IMR-90 (cell line): Measurements from ENCODE around the gene EGLN3. TPM values are rescaled to one million over a fixed set of nuclear protein-coding genes. Genes with fewer than 3 reads are reported as not detected.

Source experiments
- ATAC-seq: fragments of 200-7000 bp; cut with Tn5 transposase; 2 replicates; pipeline ENCODE4 v1.9.1; 2020; ENCODE audit warnings: low read depth, mild to moderate bottlenecking, moderate library complexity
- BruUV-seq: library from RNA; stranded (reverse); fragments of 400-500 nt; replicated peaks from 2 replicates; lab custom pipeline; 2021; lab: Mats Ljungman, UMichigan
- CTCF ChIA-PET: fragments of 300-600 bp; formaldehyde crosslinking; extraction: SDS; loops from one replicate; lab custom pipeline; 2021; ENCODE audit warnings: antibody characterized with exemption; lab: Yijun Ruan, JAX
- POLR2A ChIA-PET: fragments of 300-600 bp; sonication (Branson Sonifier 250); formaldehyde crosslinking; loops from one replicate; lab custom pipeline; 2022; ENCODE audit warnings: antibody characterized with exemption; ENCODE audit not compliant: unreplicated experiment; lab: Charles Lee
- DNase-seq: peaks from one replicate; pipeline ENCODE4 v3.0.0; 2013
- H2AFZ ChIP-seq: replicated peaks from 2 replicates; pipeline ENCODE3; 2013; ENCODE audit warnings: low read length, mild to moderate bottlenecking; ENCODE audit not compliant: poor library complexity
- H2AK5ac ChIP-seq: 2 replicates; pipeline ENCODE4 v1.6.1; 2013; ENCODE audit warnings: low read depth, low read length, inconsistent platforms
- H2AK9ac ChIP-seq: replicated peaks from 2 replicates; pipeline ENCODE3; 2013; ENCODE audit warnings: mild to moderate bottlenecking, low read depth, low read length, moderate library complexity; ENCODE audit not compliant: poor library complexity
- H2BK120ac ChIP-seq: 2 replicates; pipeline ENCODE4 v1.6.1; 2013; ENCODE audit warnings: low read depth, low read length, inconsistent platforms
- H2BK15ac ChIP-seq: 3 replicates; pipeline ENCODE4 v1.6.1; 2013; ENCODE audit warnings: low read depth, low read length, inconsistent platforms
- H2BK20ac ChIP-seq: 2 replicates; pipeline ENCODE4 v1.6.1; 2013; ENCODE audit warnings: low read depth, mild to moderate bottlenecking, inconsistent platforms, low read length, moderate library complexity
- H2BK5ac ChIP-seq: 2 replicates; pipeline ENCODE4 v1.6.1; 2013; ENCODE audit warnings: mild to moderate bottlenecking, low read depth, low read length, inconsistent platforms; ENCODE audit not compliant: poor library complexity, severe bottlenecking
- H3K14ac ChIP-seq: replicated peaks from 2 replicates; pipeline ENCODE4 v1.6.1; 2013; ENCODE audit warnings: low read depth, low read length, inconsistent platforms
- H3K18ac ChIP-seq: 2 replicates; pipeline ENCODE4 v1.6.1; 2013; ENCODE audit warnings: low read depth, low read length, control low read depth
- H3K23ac ChIP-seq: 2 replicates; pipeline ENCODE4 v1.6.1; 2013; ENCODE audit warnings: low read depth, low read length, inconsistent platforms
- H3K27ac ChIP-seq: 2 replicates; pipeline ENCODE4 v1.5.1; 2013; ENCODE audit warnings: mild to moderate bottlenecking, control low read depth, low read length; ENCODE audit not compliant: insufficient read depth
- H3K27me3 ChIP-seq: 2 replicates; pipeline ENCODE4 v1.6.1; 2013; ENCODE audit warnings: low read length; ENCODE audit not compliant: control insufficient read depth, insufficient read depth
- H3K36me3 ChIP-seq: 2 replicates; pipeline ENCODE4 v1.6.1; 2013; ENCODE audit warnings: low read length, mixed read lengths; ENCODE audit not compliant: control insufficient read depth, insufficient read depth
- H3K4ac ChIP-seq: 2 replicates; pipeline ENCODE4 v1.6.1; 2013; ENCODE audit warnings: low read depth, low read length, inconsistent platforms
- H3K4me1 ChIP-seq: 2 replicates; pipeline ENCODE4 v1.6.1; 2013; ENCODE audit warnings: low read length, mixed read lengths; ENCODE audit not compliant: control insufficient read depth, insufficient read depth
- H3K4me2 ChIP-seq: 2 replicates; pipeline ENCODE4 v1.6.1; 2013; ENCODE audit warnings: low read depth, mild to moderate bottlenecking, control low read depth, low read length, moderate library complexity
- H3K4me3 ChIP-seq: 2 replicates; pipeline ENCODE4 v1.5.1; 2013; ENCODE audit warnings: low read depth, mild to moderate bottlenecking, control low read depth, low read length, moderate library complexity; ENCODE audit not compliant: insufficient read depth
- H3K56ac ChIP-seq: 2 replicates; pipeline ENCODE4 v1.6.1; 2013; ENCODE audit warnings: low read length, inconsistent platforms; ENCODE audit not compliant: insufficient read depth; ENCODE audit errors: extremely low read depth
- H3K79me1 ChIP-seq, 2 experiments: 2 replicates each; pipeline ENCODE4 v1.6.1; 2013; ENCODE audit warnings: low read length in 2 of 2, inconsistent platforms in 1 of 2, low read depth in 1 of 2
- H3K9ac ChIP-seq: 2 replicates; pipeline ENCODE4 v1.6.1; 2013; ENCODE audit warnings: low read depth, low read length, control low read depth
- H3K9me1 ChIP-seq: 2 replicates; pipeline ENCODE4 v1.6.1; 2013; ENCODE audit warnings: low read length, inconsistent platforms; ENCODE audit not compliant: insufficient read depth
- H3K9me3 ChIP-seq: 2 replicates; pipeline ENCODE4 v1.6.1; 2013; ENCODE audit warnings: low read length; ENCODE audit not compliant: control insufficient read depth, insufficient read depth
- H4K20me1 ChIP-seq: 2 replicates; pipeline ENCODE4 v1.6.1; 2013; ENCODE audit warnings: low read length, inconsistent platforms; ENCODE audit not compliant: insufficient read depth
- H4K5ac ChIP-seq: 2 replicates; pipeline ENCODE4 v1.6.1; 2013; ENCODE audit warnings: mild to moderate bottlenecking, low read depth, low read length, control low read depth
- H4K8ac ChIP-seq, 2 experiments: 2 replicates each; pipeline ENCODE4 v1.6.1; 2013; ENCODE audit warnings: low read depth in 2 of 2, low read length in 2 of 2, control low read depth in 1 of 2, inconsistent platforms in 1 of 2
- H4K91ac ChIP-seq: 2 replicates; pipeline ENCODE4 v1.6.1; 2013; ENCODE audit warnings: low read depth, low read length, inconsistent platforms; ENCODE audit not compliant: insufficient read depth
- POLR2A ChIP-seq: IDR thresholded peaks from 2 replicates; pipeline ENCODE4 v1.6.1; 2012; ENCODE audit warnings: mild to moderate bottlenecking, low read depth, low read length
- RFX5 ChIP-seq: IDR thresholded peaks from 2 replicates; pipeline ENCODE4 v1.8.0; 2012; ENCODE audit warnings: low read depth, mild to moderate bottlenecking, low read length, moderate library complexity
- WGBS, 2 experiments: methylation state at CpG; one replicate each; pipeline versions ENCODE4 v1.1.5 to v1.1.7; 2013; ENCODE audit warnings: missing lambda C conversion rate in 2 of 2; ENCODE audit not compliant: insufficient read length in 1 of 2; ENCODE audit errors: extremely low coverage in 2 of 2; 5-methylcytosine and 5-hydroxymethylcytosine counted together
- dilution Hi-C: fragments of 300-500 bp; cut with HindIII; formaldehyde crosslinking; loops from one replicate; pipeline ENCODE4 v1.14.3; 2018; ENCODE audit warnings: low sequenced_read_pairs; ENCODE audit not compliant: unreplicated experiment
- in situ Hi-C: fragments of 300-500 bp; cut with MboI; formaldehyde crosslinking; loops from 3 replicates; pipeline ENCODE4 v1.14.3; 2019; ENCODE audit warnings: low sequenced_read_pairs, inconsistent platforms, mixed read lengths
- intact Hi-C: fragments of 100-400 bp; cut with micrococcal nuclease; formaldehyde crosslinking; loops from 2 replicates; pipeline ENCODE4 v1.10.0; 2022
- polyA plus RNA-seq, 3 experiments: library from polyadenylated mRNA; depleted of rRNA; stranded (reverse); fragments of >200 nt; gene quantifications; 2 replicates each; pipeline ENCODE4 v1.2.3, GENCODE V29; 2012; ENCODE audit warnings: low replicate concordance in 1 of 3
- total RNA-seq: library from RNA; depleted of rRNA; stranded (reverse); fragments of >200 nt; gene quantifications from 2 replicates; pipeline ENCODE4 v1.2.3, GENCODE V29; 2012

The EGLN3 gene
- total and polyA plus RNA-seq, 2 of the 4 experiments (the other 2 are of a cell fraction) = under 0.01 to 0.03 TPM

- Histone ChIP-seq H3K27me3 (no peaks in the 10 kb centered on the region), H2AK5ac (no peak overlapping the region), H3K79me1 (no peaks in the 10 kb centered on the region), H3K9me3 (no peaks in the 10 kb centered on the region), H4K8ac (no peak overlapping the region), H3K18ac (no peak overlapping the region), H2BK15ac (no peak overlapping the region), H2AFZ (no peak overlapping the region), H3K14ac (no peak overlapping the region), H3K4me1 (no peaks in the 10 kb centered on the region), H4K20me1 (no peaks in the 10 kb centered on the region), H4K91ac (no peak overlapping the region), H3K9ac (no peak overlapping the region), H2BK120ac (no peak overlapping the region), H3K4me2 (no peak overlapping the region), H3K27ac (no peak overlapping the region), H4K5ac (no peak overlapping the region), H3K4me3 (no peak overlapping the region), H3K36me3 (no peaks in the 10 kb centered on the region), H3K56ac (no peak overlapping the region), H3K4ac (no peak overlapping the region), H2BK5ac (no peak overlapping the region), H3K9me1 (no peaks in the 10 kb centered on the region), H2AK9ac (no peak overlapping the region), H2BK20ac (no peak overlapping the region), H3K23ac (no peak overlapping the region)
- dilution Hi-C loops (no loop called here), intact Hi-C loops (no loop called here), in situ Hi-C loops (no loop called here)
- BruUV-seq = no TSS peak
- TF ChIP-seq RFX5 (no peak), POLR2A (no peak)
- DNase-seq (no peak), ATAC-seq (no peak)
- WGBS, 2 experiments = no CpG with 5 or more reads among the region's 4 CpGs
- POLR2A ChIA-PET = no interaction called here
- CTCF ChIA-PET = no interaction called here
Observed at GRCh38 chr14:33922125-33922524, 28.7 kb downstream of the EGLN3 start.
